WI38 (cell line): ENCODE results near the gene TCFL5.

Experiments used
- H3K4me3 ChIP-seq: 2 replicates; pipeline ENCODE4 v1.5.1; 2011; ENCODE audit warnings: low read depth, mild to moderate bottlenecking, control low read depth, low read length
- CTCF ChIP-seq: IDR thresholded peaks from 2 replicates; pipeline ENCODE4 v1.5.1; 2012; ENCODE audit warnings: low read depth, mild to moderate bottlenecking, control low read depth, low read length

TCFL5 gene

GRCh38 chr20:62827311-62828038, 34.1 kb downstream of the TCFL5 start:
- TF ChIP-seq CTCF: no peak
- H3K4me3 ChIP-seq: no peak overlapping the region

GRCh38 chr20:62826646-62827310, 34.8 kb downstream of the TCFL5 start:
- TF ChIP-seq CTCF: no peak
- H3K4me3 ChIP-seq: no peak overlapping the region

GRCh38 chr20:62825986-62826645, 35.5 kb downstream of the TCFL5 start:
- H3K4me3 ChIP-seq: no peak overlapping the region
- TF ChIP-seq CTCF: no peak

DNA sequence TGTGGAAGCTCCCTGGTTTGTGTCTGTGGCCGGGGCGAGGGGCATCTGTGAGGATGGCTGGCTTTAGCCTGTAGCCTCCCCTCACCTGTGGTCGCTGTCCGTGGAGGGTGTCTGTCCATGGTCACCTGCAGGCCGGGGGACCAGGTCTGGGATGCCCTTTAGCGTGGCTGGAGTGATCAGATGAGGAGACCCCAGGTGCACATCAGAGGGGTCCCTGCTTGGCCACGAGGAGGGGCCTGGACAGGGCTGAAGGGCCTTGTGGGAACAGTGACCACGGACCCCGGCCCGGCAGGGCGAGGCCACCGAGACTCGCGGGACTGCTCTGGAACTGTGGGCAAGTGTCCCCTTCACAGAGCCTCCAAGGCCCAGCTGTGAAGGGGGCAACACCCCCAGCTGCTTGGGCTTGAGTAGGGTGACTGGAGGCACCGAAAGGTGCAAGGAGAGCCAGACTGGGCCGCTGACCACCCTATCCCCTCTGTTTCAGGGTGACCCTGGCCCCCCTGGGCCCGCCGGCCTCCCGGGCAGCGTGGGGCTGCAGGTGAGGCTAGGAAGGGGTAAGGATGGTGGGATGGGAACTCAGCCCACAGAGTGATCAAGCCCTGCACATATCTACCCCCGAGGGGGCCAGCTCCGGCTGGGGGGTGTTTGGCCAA, 36.2 kb downstream of the TCFL5 start:
- no peak for TF ChIP-seq CTCF
- no peak overlapping the region for H3K4me3 ChIP-seq

- TF ChIP-seq CTCF: no peak
Measured at GRCh38 chr20:62824476-62825332, 36.9 kb downstream of the TCFL5 start.

DNA sequence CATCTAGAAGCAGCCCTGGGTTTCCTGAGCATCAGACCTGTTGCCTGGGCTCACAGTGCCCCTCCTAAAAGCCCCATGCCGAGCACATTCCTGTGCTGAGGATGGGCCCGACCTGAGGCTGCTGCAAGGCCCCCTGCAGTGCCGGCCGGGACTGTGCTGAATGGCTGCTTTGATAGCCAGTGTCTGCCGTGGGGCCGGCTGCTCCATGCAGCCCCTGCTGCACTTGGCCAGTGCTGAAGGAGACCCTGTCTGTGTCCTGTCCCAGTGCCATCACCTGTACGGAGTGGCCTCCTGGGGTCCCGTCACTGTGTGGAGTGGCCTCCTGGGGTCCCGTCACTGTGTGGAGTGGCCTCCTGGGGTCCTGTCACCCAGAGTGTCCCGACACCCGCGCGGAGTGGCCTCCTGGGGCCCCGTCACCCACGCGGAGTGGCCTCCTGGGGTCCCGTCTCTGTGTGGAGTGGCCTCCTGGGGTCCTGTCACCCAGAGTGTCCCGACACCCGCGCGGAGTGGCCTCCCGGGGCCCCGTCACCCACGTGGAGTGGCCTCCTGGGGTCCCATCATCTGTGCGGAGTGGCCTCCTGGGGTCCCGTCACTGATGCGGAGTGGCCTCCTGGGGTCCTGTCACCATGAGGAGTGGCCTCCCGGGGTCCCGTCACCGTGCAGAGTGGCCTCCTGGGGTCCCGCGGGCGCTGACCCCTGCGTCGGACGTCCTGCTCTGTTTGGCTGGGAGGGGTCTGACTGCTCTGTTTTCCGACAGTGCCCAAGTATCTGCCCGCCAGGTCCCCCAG, 37.7 kb downstream of the TCFL5 start:
- no peak for TF ChIP-seq CTCF
- no peak overlapping the region for H3K4me3 ChIP-seq

More at GRCh38 chr20:62824476-62825332, 36.9 kb downstream of the TCFL5 start:
- H3K4me3 ChIP-seq: no peak overlapping the region
